ENCODE results near the gene EVI2B.

EVI2B gene

DNA sequence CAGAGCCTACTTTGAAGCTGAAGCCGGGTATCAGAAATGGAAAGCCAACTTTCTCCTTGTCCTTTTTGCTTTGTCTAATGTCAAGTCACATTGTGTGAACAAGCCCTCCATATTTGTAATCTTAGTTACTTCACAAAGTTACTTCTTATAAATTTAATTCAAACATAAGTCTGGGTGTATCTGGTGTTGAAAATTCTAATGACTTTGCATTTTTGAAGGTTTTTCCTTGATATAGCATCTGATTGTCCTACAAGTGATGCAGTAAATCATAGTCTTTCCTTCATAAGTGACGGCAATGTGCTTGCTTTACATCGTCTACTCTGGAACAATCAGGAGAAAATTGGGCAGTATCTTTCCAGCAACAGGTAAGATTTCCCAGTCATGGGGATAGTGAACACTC is 53.7 kb downstream of the EVI2B start:
- FAIRE-seq (no peak), DNase-seq (ENCODE audit: insufficient read length, low spot score) (no peak)
- TF ChIP-seq POLR2A (IDR thresholded peaks at IDR 0.05; ENCODE audit: low read depth, low read length) (no peak), SPI1 (IDR thresholded peaks at IDR 0.05; ENCODE audit: low read depth, low read length) (no peak), TAF1 (IDR thresholded peaks at IDR 0.05; ENCODE audit: low read depth, low read length) (no peak), POLR2AphosphoS5 (IDR thresholded peaks at IDR 0.05; ENCODE audit: low read depth, low read length) (no peak), POU2F2 (IDR thresholded peaks at IDR 0.05; ENCODE audit: low read depth, low read length) (no peak), PAX5 (IDR thresholded peaks at IDR 0.05; ENCODE audit: insufficient read depth, low read length, severe bottlenecking) (no peak)

DNA sequence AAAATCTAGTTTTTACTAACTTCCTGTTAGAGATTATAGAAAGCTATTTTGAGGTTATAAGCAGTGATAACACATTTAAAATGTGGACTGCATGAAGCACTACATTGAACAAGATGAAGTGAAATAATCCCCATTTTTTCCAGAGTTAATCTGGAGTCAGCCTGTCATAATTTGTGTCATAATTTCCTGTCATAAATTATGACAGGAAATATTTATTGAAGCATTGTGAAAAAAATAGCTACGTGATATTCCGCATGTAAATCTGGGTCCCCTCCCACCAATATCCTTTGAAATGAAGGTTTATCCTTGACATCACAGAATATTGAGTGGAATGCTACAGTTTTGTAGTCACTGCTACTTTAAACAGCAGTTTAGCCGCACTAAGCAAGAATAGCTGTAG is 56.9 kb downstream of the EVI2B start:
- DNase-seq (ENCODE audit: insufficient read length, low spot score), result no peak
- no peak for FAIRE-seq
- TF ChIP-seq SPI1 (IDR thresholded peaks at IDR 0.05; ENCODE audit: low read depth, low read length), result no peak
- TF ChIP-seq POLR2A (IDR thresholded peaks at IDR 0.05; ENCODE audit: low read depth, low read length), result no peak
- TF ChIP-seq POLR2AphosphoS5 (IDR thresholded peaks at IDR 0.05; ENCODE audit: low read depth, low read length), result no peak
- TF ChIP-seq POU2F2 (IDR thresholded peaks at IDR 0.05; ENCODE audit: low read depth, low read length), result no peak
- no peak for TF ChIP-seq TAF1 (IDR thresholded peaks at IDR 0.05; ENCODE audit: low read depth, low read length)
- TF ChIP-seq PAX5 (IDR thresholded peaks at IDR 0.05; ENCODE audit: insufficient read depth, low read length, severe bottlenecking), result no peak

DNA sequence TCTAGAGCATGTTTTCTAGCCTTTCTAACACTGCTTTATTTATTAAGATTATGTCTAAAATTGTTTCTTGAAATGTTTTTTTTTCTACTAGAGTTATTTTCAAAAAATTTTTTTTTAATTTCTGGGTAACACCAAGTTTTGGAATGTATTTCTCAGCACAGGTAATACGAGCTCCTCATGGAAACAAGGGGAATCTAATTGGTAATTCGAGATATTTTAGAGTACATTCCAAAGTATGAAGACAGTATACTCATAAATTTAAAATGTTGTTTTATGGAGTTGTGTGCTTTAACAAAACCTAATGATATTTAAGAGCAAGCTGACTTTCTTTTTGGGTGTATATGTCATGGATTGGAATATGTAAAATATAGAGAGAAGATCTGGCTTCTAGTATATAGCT is 59.2 kb downstream of the EVI2B start:
- no peak for DNase-seq (ENCODE audit: insufficient read length, low spot score)
- FAIRE-seq, result no peak
- TF ChIP-seq POLR2A (IDR thresholded peaks at IDR 0.05; ENCODE audit: low read depth, low read length), result no peak
- TF ChIP-seq TAF1 (IDR thresholded peaks at IDR 0.05; ENCODE audit: low read depth, low read length), result no peak

All from GM12891 (cell line).